ENCODE data around the gene HTRA2. TPM values are rescaled to one million over a fixed set of nuclear protein-coding genes. Genes with fewer than 3 reads are reported as not detected.

The HTRA2 gene
- total and polyA plus RNA-seq, 7 experiments from 2014 or later, result 16.9 to 46.2 (median 27.8) TPM

GRCh38 chr2:74493546-74493945 lies 36.2 kb upstream of the HTRA2 start:
- Mint-ChIP-seq H3K9me3 (peaks cover 0 to 2% (median 0%) of the 10 kb centered on the region in 11 donors), H3K4me3 (no peak overlapping the region), H3K36me3 (peaks cover 14 to 52% (median 23%) of the 10 kb centered on the region in 5 donors), H3K27me3 (peaks cover 5 to 12% (median 7%) of the 10 kb centered on the region in 5 donors), H3K4me1 (peaks cover 5 to 15% (median 9%) of the 10 kb centered on the region in 7 donors), H3K27ac (no peak overlapping the region)
- H3K9me3 ChIP-seq (ENCODE audit: control insufficient read depth in 2 of 3, low read length in 3 of 3), result no peaks in the 10 kb centered on the region
- ChIA-PET CTCF (interaction anchor here (1.8 kb wide), 1 partner anchor 11 kb away, joined by 5 read pairs; the partner anchor contains the start of gene CCDC142), POLR2A (interaction anchor here (0.9 to 1.5 kb wide), 2 partner anchors 10 to 23 kb away, joined by 3 to 4 read pairs; partner anchors contain the start of genes CCDC142 and TTC31)
- DNase-seq (no peak), ATAC-seq (no peak)
- peaks cover 2 to 11% of the 10 kb centered on the region in 2 donors for H3K4me1 ChIP-seq (ENCODE audit: control insufficient read depth in 2 of 2, insufficient read depth in 2 of 2, low read length in 2 of 2)
- peaks cover 0 to 7% of the 10 kb centered on the region in 2 donors for H3K27me3 ChIP-seq (ENCODE audit: control insufficient read depth in 2 of 2, insufficient read depth in 2 of 2, low read length in 2 of 2)
- H3K4me3 ChIP-seq (ENCODE audit: low read length), result no peak overlapping the region
- peaks cover 5 to 59% (median 8%) of the 10 kb centered on the region in 3 experiments for H3K36me3 ChIP-seq (ENCODE audit: control insufficient read depth in 2 of 3, insufficient read depth in 3 of 3, low read length in 3 of 3)
- no peak overlapping the region for H3K27ac ChIP-seq (ENCODE audit: low read depth, low read length)
- intact Hi-C loops (cut with micrococcal nuclease), result no loop called here

GRCh38 chr2:74495440-74495839 lies 34.3 kb upstream of the HTRA2 start:
- peak overlapping the region in 1 of 9 donors; percentile 55 for H3K27ac Mint-ChIP-seq
- DNase-seq, result no peak

GRCh38 chr2:74496997-74497776 lies 32.5 kb upstream of the HTRA2 start:
- Histone ChIP-seq H3K4me1 (ENCODE audit: control insufficient read depth in 2 of 2, insufficient read depth in 2 of 2, low read length in 2 of 2) (peaks cover 8 to 21% of the 10 kb centered on the region in 2 donors), H3K4me3 (ENCODE audit: low read length) (peak overlapping the region; percentile 61), H3K27me3 (ENCODE audit: control insufficient read depth in 2 of 2, insufficient read depth in 2 of 2, low read length in 2 of 2) (peaks cover 0 to 26% of the 10 kb centered on the region in 2 donors), H3K27ac (ENCODE audit: low read depth, low read length) (no peak overlapping the region), H3K9me3 (ENCODE audit: control insufficient read depth in 2 of 3, low read length in 3 of 3) (no peaks in the 10 kb centered on the region), H3K36me3 (ENCODE audit: control insufficient read depth in 2 of 3, insufficient read depth in 3 of 3, low read length in 3 of 3) (peaks cover 0 to 23% (median 0%) of the 10 kb centered on the region in 3 experiments)
- ChIA-PET POLR2A (interaction anchor here (0.6 to 1.2 kb wide), 4 partner anchors 10 to 156 kb away, joined by 3 to 4 read pairs (median 3); partner anchors contain the start of genes HTRA2, PCGF1 and WBP1), CTCF (no interaction called here)
- Mint-ChIP-seq H3K27me3 (peaks cover 33 to 46% (median 35%) of the 10 kb centered on the region in 5 donors), H3K27ac (peak overlapping the region in 2 of 9 donors; percentile 13 to 59), H3K36me3 (peaks cover 4 to 25% (median 11%) of the 10 kb centered on the region in 5 donors), H3K9me3 (no peaks in the 10 kb centered on the region), H3K4me3 (peak overlapping the region; percentile 63 to 97 (median 86)), H3K4me1 (peaks cover 16 to 30% (median 22%) of the 10 kb centered on the region in 7 donors)
- DNase-seq (no peak), ATAC-seq (no peak)
- intact Hi-C loops (cut with micrococcal nuclease), result no loop called here

More at GRCh38 chr2:74495440-74495839, 34.3 kb upstream of the HTRA2 start:
- Mint-ChIP-seq H3K9me3 (no peaks in the 10 kb centered on the region), H3K36me3 (peaks cover 11 to 39% (median 16%) of the 10 kb centered on the region in 5 donors), H3K4me1 (peaks cover 15 to 24% (median 20%) of the 10 kb centered on the region in 7 donors), H3K4me3 (no peak overlapping the region), H3K27me3 (peaks cover 18 to 29% (median 20%) of the 10 kb centered on the region in 5 donors)
- Histone ChIP-seq H3K4me1 (ENCODE audit: control insufficient read depth in 2 of 2, insufficient read depth in 2 of 2, low read length in 2 of 2) (peaks cover 8 to 21% of the 10 kb centered on the region in 2 donors), H3K4me3 (ENCODE audit: low read length) (no peak overlapping the region), H3K27ac (ENCODE audit: low read depth, low read length) (no peak overlapping the region), H3K27me3 (ENCODE audit: control insufficient read depth in 2 of 2, insufficient read depth in 2 of 2, low read length in 2 of 2) (peaks cover 0 to 22% of the 10 kb centered on the region in 2 donors), H3K36me3 (ENCODE audit: control insufficient read depth in 2 of 3, insufficient read depth in 3 of 3, low read length in 3 of 3) (peaks cover 4 to 41% (median 5%) of the 10 kb centered on the region in 3 experiments), H3K9me3 (ENCODE audit: control insufficient read depth in 2 of 3, low read length in 3 of 3) (no peaks in the 10 kb centered on the region)
- no peak for ATAC-seq
- intact Hi-C loops (cut with micrococcal nuclease), result no loop called here
- ChIA-PET POLR2A (no interaction called here), CTCF (no interaction called here)

- Mint-ChIP-seq H3K27ac (peak overlapping the region in 5 of 9 donors; percentile 3 to 85 (median 40)), H3K4me3 (peak overlapping the region; percentile 63 to 97 (median 86)), H3K9me3 (no peaks in the 10 kb centered on the region), H3K4me1 (peaks cover 19 to 38% (median 30%) of the 10 kb centered on the region in 7 donors), H3K36me3 (peaks cover 4 to 20% (median 11%) of the 10 kb centered on the region in 5 donors), H3K27me3 (peaks cover 39 to 53% (median 42%) of the 10 kb centered on the region in 5 donors)
- H3K36me3 ChIP-seq (ENCODE audit: control insufficient read depth in 2 of 3, insufficient read depth in 3 of 3, low read length in 3 of 3), result peaks cover 0 to 16% (median 0%) of the 10 kb centered on the region in 3 experiments
- H3K9me3 ChIP-seq (ENCODE audit: control insufficient read depth in 2 of 3, low read length in 3 of 3), result no peaks in the 10 kb centered on the region
- CTCF ChIA-PET, result no interaction called here
- peak overlapping the region; percentile 61 for H3K4me3 ChIP-seq (ENCODE audit: low read length)
- H3K27me3 ChIP-seq (ENCODE audit: control insufficient read depth in 2 of 2, insufficient read depth in 2 of 2, low read length in 2 of 2), result peaks cover 4 to 33% of the 10 kb centered on the region in 2 donors
- intact Hi-C loops (cut with micrococcal nuclease), result loop anchor here in 1 of 2 donors (1.0 to 2.0 kb wide), 3 partner anchors 9 to 31 kb away; partner anchors contain the start of genes AUP1, HTRA2, PCGF1 and TLX2
- ATAC-seq (peak; percentile 41), DNase-seq (peak in 1 of 9 donors; percentile 40)
- POLR2A ChIA-PET, result interaction anchor here (0.6 to 1.2 kb wide), 3 partner anchors 9 to 155 kb away, joined by 3 to 4 read pairs (median 3); partner anchors contain the start of genes PCGF1 and WBP1
- H3K4me1 ChIP-seq (ENCODE audit: control insufficient read depth in 2 of 2, insufficient read depth in 2 of 2, low read length in 2 of 2), result peaks cover 8 to 29% of the 10 kb centered on the region in 2 donors
- H3K27ac ChIP-seq (ENCODE audit: low read depth, low read length), result no peak overlapping the region
Observed at GRCh38 chr2:74497777-74498499, 31.8 kb upstream of the HTRA2 start.

GRCh38 chr2:74498500-74499266 lies 31.1 kb upstream of the HTRA2 start:
- peak; percentile 52 for ATAC-seq
- intact Hi-C loops (cut with micrococcal nuclease), result loop anchor here in 1 of 2 donors (1.0 to 2.0 kb wide), 3 partner anchors 9 to 31 kb away; partner anchors contain the start of genes AUP1, HTRA2, PCGF1 and TLX2
- H3K27me3 Mint-ChIP-seq, result peaks cover 39 to 58% (median 47%) of the 10 kb centered on the region in 5 donors

More at GRCh38 chr2:74498500-74499266, 31.1 kb upstream of the HTRA2 start:
- peak overlapping the region in 4 of 9 donors; percentile 3 to 85 (median 33) for H3K27ac Mint-ChIP-seq
- Histone ChIP-seq H3K27me3 (ENCODE audit: control insufficient read depth in 2 of 2, insufficient read depth in 2 of 2, low read length in 2 of 2) (peaks cover 4 to 33% of the 10 kb centered on the region in 2 donors), H3K9me3 (ENCODE audit: control insufficient read depth in 2 of 3, low read length in 3 of 3) (no peaks in the 10 kb centered on the region), H3K4me1 (ENCODE audit: control insufficient read depth in 2 of 2, insufficient read depth in 2 of 2, low read length in 2 of 2) (peaks cover 13 to 35% of the 10 kb centered on the region in 2 donors), H3K36me3 (ENCODE audit: control insufficient read depth in 2 of 3, insufficient read depth in 3 of 3, low read length in 3 of 3) (peaks cover 0 to 8% (median 0%) of the 10 kb centered on the region in 3 experiments), H3K4me3 (ENCODE audit: low read length) (peak overlapping the region; percentile 61), H3K27ac (ENCODE audit: low read depth, low read length) (no peak overlapping the region)
- no peaks in the 10 kb centered on the region for H3K9me3 Mint-ChIP-seq
- ChIA-PET POLR2A (interaction anchor here (1.1 to 1.4 kb wide), 2 partner anchors 9 to 40 kb away, joined by 3 to 4 read pairs; partner anchors contain the start of genes PCGF1 and WBP1), CTCF (no interaction called here)
- peaks cover 20 to 45% (median 37%) of the 10 kb centered on the region in 7 donors for H3K4me1 Mint-ChIP-seq
- H3K36me3 Mint-ChIP-seq, result peaks cover 2 to 12% (median 8%) of the 10 kb centered on the region in 5 donors
- H3K4me3 Mint-ChIP-seq, result peak overlapping the region; percentile 63 to 97 (median 86)
- DNase-seq, result peak in 2 of 9 donors; percentile 29 to 37
